ENCODE measurements around the gene GJE1.

Gene GJE1

GRCh38 chr6:142165227-142165626, 32.5 kb downstream of the GJE1 start:
- no peak for DNase-seq (ENCODE audit: low read depth)

DNA sequence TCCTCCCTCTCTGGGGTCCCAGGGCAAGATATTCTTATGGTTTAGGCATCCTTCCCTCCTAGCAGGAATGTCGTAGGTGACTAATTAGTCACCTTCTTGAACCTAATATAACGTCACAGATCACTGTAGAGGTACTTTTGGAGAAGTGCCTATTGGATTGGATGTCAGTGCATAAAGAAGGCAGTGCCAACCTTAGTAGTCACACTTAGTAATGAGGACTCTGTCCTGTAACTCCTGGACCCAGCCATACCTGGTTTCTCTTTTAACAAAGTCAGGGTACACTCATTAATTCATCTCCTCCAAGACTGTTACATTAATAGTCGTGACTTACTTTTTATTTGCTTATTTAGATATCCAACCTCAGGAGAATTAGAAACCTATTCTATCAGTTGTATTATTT, 34.3 kb downstream of the GJE1 start:
- peak; percentile 4 for DNase-seq (ENCODE audit: low read depth)

- DNase-seq (ENCODE audit: low read depth) = no peak
These were observed 34.8 kb downstream of the GJE1 start for GRCh38 chr6:142167486-142167885.

DNA sequence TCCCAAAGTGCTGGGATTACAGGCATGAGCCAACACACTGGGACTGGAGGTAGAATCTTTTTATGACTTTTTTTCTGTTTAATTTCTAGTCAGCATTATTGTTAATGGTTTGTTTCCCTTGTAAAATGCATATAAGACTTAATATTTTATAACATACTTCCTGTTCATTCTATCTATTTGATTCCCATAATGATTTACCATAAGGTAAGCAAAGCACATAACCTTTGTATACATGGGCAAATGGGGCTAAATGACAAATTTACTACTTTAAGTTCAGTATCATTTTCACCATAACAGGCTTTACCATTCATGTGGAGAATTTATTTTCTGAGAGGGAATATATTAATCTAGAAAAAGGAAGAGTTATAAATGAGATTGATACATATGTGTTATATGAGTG, 38.6 kb downstream of the GJE1 start:
- no peak for DNase-seq (ENCODE audit: low read depth)

DNA sequence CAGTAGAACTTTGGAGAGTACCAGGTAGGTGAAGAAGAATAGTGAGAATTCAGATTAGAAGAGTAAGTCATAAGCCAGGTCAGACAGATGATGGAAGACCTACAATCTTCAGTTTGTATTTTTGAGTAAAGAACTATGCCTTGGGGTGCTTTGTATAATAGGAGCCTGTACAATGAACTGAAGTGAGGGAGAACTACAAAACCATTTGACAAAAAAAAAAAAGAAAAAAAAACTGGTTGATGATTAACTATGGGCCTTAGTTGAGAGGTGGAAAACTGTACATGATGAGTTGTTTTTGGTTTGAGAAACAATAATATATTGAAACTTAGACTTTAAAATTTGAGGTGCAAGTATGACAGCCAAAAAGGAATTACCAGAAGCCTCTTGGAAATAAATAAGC, 40.0 kb downstream of the GJE1 start:
- no peak for DNase-seq (ENCODE audit: low read depth)

GRCh38 chr6:142173980-142174379, 41.3 kb downstream of the GJE1 start:
- DNase-seq (ENCODE audit: low read depth) = no peak

DNA sequence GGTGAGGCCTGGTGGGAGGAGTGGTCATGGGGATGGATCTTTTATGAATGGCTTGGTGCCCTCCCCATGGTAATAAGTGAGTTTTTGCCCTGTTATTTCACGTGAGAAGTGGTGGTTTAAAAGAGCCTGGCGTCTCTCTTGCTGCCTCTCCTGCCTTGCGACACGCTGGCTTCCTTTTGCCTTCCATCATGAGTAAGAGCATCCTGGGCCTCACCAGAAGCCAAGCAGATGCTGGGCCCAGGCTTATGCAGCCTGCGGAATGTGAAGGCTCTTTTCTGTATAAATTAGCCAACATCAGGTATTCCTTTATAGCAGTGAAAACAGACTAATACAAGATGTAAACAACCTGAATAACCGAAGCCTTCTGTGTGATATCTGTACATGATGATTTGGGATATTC, 42.0 kb downstream of the GJE1 start:
- no peak for DNase-seq (ENCODE audit: low read depth)

DNA sequence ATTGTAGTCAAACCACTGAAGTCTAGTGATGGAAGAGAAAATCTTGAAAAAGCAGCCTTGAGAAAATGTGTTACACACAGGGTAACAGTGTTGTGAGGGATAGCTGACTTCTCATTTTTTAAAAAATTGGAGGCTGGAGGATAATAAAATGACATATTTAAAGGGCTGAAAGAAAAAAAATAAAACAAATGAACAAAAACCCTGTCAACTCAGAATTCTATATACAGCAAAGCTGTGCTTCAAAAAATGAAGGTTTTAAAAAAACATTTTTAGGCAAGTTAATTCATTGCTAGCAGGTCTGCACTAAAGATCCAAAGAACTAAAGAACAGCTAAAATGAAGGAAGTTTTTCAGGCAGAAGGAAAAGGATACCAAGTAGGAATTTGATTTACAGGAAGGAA, 45.4 kb downstream of the GJE1 start:
- DNase-seq (ENCODE audit: low read depth) = no peak

GRCh38 chr6:142182004-142182403, 49.3 kb downstream of the GJE1 start:
- no peak for DNase-seq (ENCODE audit: low read depth)

DNA sequence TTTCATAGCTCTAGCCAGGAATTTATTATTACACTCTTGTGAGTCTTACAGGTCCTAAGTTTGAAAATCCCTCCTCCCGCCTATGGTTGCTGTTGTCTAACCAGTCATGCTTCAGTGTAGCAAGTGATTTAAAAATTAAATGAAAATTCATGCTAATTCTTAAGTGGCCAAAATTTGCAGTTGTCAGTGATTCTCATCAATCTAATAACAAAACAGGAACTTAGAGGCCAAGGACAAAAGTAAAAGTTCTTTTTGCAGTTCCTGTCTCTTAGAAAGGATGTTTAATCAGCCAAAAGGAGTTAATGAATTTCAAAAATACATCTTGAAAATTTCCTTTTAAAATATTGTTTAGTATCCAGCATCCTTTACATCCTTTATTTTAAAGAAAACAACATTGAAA, 50.6 kb downstream of the GJE1 start:
- DNase-seq (ENCODE audit: low read depth) = no peak

DNA sequence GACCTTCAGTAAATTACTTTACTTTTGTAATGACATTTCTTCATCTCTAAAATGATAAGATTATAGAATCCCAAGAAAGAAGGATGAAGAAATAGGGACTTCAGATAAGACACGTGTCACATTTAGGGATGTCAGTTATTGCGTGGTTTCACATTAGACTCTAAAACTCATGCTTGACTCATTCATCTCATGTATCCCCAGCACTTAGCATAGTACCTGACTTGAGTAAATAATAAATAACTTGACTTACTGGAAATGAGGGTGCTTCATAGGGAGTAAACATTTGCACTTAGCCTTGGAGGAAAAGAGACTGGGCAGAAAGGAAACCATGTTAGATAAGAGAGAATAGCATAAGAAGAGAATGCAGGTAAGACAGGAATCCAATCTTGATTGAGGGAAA, 51.6 kb downstream of the GJE1 start:
- no peak for DNase-seq (ENCODE audit: low read depth)
